Panc1 (cell line): Measurements from ENCODE around the gene CRISP3. TPM values are rescaled to one million over a fixed set of nuclear protein-coding genes. Genes with fewer than 3 reads are reported as not detected.
A peak's percentile ranks its signal among the peaks of the same experiment; 100 is the strongest.

Experiments used
- ATAC-seq: fragments of 200-7000 bp; cut with Tn5 transposase; 2 replicates; pipeline ENCODE4 v1.9.1; 2020; ENCODE audit warnings: mild to moderate bottlenecking, moderate library complexity
- BruUV-seq: library from RNA; stranded (reverse); fragments of 400-500 nt; replicated peaks from 2 replicates; lab custom pipeline; 2021; lab: Mats Ljungman, UMichigan
- CTCF ChIA-PET: fragments of 300-600 bp; sonication (Branson Sonifier 250); formaldehyde crosslinking; loops from one replicate; lab custom pipeline; 2022; ENCODE audit warnings: antibody characterized with exemption; lab: Charles Lee
- POLR2A ChIA-PET: fragments of 300-600 bp; sonication (Branson Sonifier 250); formaldehyde crosslinking; loops from one replicate; lab custom pipeline; 2022; ENCODE audit warnings: antibody characterized with exemption; lab: Charles Lee
- DNase-seq: peaks from one replicate; pipeline ENCODE4 v3.0.0-alpha.2; 2010; ENCODE audit warnings: low read depth, low spot score
- H3K27ac ChIP-seq: 2 replicates; pipeline ENCODE4 v1.5.1; 2011; ENCODE audit warnings: mild to moderate bottlenecking, low read length, inconsistent platforms
- H3K27me3 ChIP-seq: fragments of 200-500 bp; sonication (Bioruptor generic); 2 replicates; pipeline ENCODE4 v1.6.0; 2014; ENCODE audit warnings: low read length, inconsistent platforms; ENCODE audit not compliant: control insufficient read depth, insufficient read depth
- H3K36me3 ChIP-seq: fragments of 200-500 bp; sonication (Bioruptor generic); 2 replicates; pipeline ENCODE4 v1.5.1; 2014; ENCODE audit warnings: inconsistent platforms, mild to moderate bottlenecking, low read length, moderate library complexity; ENCODE audit not compliant: control insufficient read depth, insufficient read depth
- H3K4me1 ChIP-seq: 2 replicates; pipeline ENCODE4 v1.5.1; 2011; ENCODE audit warnings: inconsistent platforms, mild to moderate bottlenecking, low read length, moderate library complexity; ENCODE audit not compliant: control insufficient read depth, insufficient read depth
- H3K4me3 ChIP-seq, 2 experiments: 2 replicates each; pipeline ENCODE4 v1.5.1; 2011 to 2012; ENCODE audit warnings: low read depth in 2 of 2, low read length in 2 of 2, mild to moderate bottlenecking in 2 of 2, inconsistent platforms in 1 of 2, moderate library complexity in 1 of 2
- H3K9me3 ChIP-seq: fragments of 200-500 bp; sonication (Bioruptor generic); 2 replicates; pipeline ENCODE4 v1.5.1; 2014; ENCODE audit warnings: low read depth, mild to moderate bottlenecking, inconsistent platforms, low read length, moderate library complexity; ENCODE audit not compliant: control insufficient read depth, insufficient read depth
- POLR2AphosphoS5 ChIP-seq: IDR thresholded peaks from 2 replicates; pipeline ENCODE4 v1.6.1; 2012; ENCODE audit warnings: mild to moderate bottlenecking, low read depth, low read length, moderate library complexity
- SIN3A ChIP-seq: IDR thresholded peaks from 2 replicates; pipeline ENCODE4 v1.6.1; 2012; ENCODE audit warnings: low read depth, mild to moderate bottlenecking, low read length, moderate library complexity, borderline replicate concordance; ENCODE audit not compliant: insufficient read depth
- TCF7L2 ChIP-seq: IDR thresholded peaks from 2 replicates; pipeline ENCODE4 v1.6.1; 2011; ENCODE audit warnings: mild to moderate bottlenecking, low read depth, low read length, inconsistent platforms
- in situ Hi-C: cut with HindIII; loops from 2 replicates; pipeline ENCODE4 v1.10.0; 2016; ENCODE audit warnings: low sequenced_read_pairs, low pct_unique_long_range_greater_than_20kb
- intact Hi-C: fragments of 100-400 bp; cut with micrococcal nuclease; formaldehyde crosslinking; loops from one replicate; pipeline ENCODE4 v1.10.0; 2022; ENCODE audit not compliant: unreplicated experiment
- total RNA-seq: library from RNA; stranded (reverse); gene quantifications from one replicate; pipeline ENCODE4 v1.2.1, GENCODE V29; 2021; ENCODE audit not compliant: unreplicated experiment
- TF ChIP-seq, protein P1 (sequence below): fragments of 450-650 bp; IDR thresholded peaks from 2 replicates; pipeline ENCODE4 v1.5.1; 2017; ENCODE audit warnings: mild to moderate bottlenecking
- TF ChIP-seq, protein P2 (sequence below), 2 experiments: IDR thresholded peaks; 2 replicates each; pipeline ENCODE4 v1.6.1; 2011 to 2012; ENCODE audit warnings: low read depth in 2 of 2, control low read depth in 1 of 2, low read length in 1 of 2, mild to moderate bottlenecking in 1 of 2, moderate library complexity in 1 of 2; ENCODE audit not compliant: insufficient read depth in 1 of 2

Gene CRISP3
- total RNA-seq, 1 experiment from 2014 or later, result not detected

DNA sequence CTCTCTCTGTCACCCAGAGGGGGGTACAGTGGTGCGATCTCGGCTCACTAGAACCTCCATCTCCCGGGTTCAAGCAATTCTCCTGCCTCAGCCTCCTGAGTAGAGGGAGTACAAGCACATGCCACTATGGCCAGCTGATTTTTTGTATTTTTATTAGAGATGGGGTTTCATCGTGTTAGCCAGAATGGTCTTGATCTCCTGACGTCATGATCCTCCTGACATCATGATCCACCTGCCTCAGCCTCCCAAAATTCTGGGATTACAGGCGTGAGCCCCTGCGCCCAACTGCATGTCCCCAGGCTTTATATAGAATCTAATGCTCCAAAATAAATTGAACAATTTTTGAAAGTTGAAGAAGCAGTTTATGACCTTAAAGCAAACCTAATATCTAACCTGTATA, 23.8 kb downstream of the CRISP3 start:
- Histone ChIP-seq H3K27me3 (no peaks in the 10 kb centered on the region), H3K4me1 (no peaks in the 10 kb centered on the region), H3K4me3 (no peak overlapping the region), H3K9me3 (no peaks in the 10 kb centered on the region; the same call in 1 of the 2 replicates), H3K36me3 (no peaks in the 10 kb centered on the region), H3K27ac (no peak overlapping the region)
- BruUV-seq, result no TSS peak
- CTCF ChIA-PET, result no interaction called here
- in situ Hi-C loops, result no loop called here
- intact Hi-C loops, result no loop called here
- POLR2A ChIA-PET, result no interaction called here
- DNase-seq, result no peak
- no peak for TF ChIP-seq TCF7L2
- no peak for TF ChIP-seq SIN3A
- TF ChIP-seq, protein P1, sequence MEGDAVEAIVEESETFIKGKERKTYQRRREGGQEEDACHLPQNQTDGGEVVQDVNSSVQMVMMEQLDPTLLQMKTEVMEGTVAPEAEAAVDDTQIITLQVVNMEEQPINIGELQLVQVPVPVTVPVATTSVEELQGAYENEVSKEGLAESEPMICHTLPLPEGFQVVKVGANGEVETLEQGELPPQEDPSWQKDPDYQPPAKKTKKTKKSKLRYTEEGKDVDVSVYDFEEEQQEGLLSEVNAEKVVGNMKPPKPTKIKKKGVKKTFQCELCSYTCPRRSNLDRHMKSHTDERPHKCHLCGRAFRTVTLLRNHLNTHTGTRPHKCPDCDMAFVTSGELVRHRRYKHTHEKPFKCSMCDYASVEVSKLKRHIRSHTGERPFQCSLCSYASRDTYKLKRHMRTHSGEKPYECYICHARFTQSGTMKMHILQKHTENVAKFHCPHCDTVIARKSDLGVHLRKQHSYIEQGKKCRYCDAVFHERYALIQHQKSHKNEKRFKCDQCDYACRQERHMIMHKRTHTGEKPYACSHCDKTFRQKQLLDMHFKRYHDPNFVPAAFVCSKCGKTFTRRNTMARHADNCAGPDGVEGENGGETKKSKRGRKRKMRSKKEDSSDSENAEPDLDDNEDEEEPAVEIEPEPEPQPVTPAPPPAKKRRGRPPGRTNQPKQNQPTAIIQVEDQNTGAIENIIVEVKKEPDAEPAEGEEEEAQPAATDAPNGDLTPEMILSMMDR, result no peak
- no peak for TF ChIP-seq POLR2AphosphoS5
- TF ChIP-seq, protein P2, sequence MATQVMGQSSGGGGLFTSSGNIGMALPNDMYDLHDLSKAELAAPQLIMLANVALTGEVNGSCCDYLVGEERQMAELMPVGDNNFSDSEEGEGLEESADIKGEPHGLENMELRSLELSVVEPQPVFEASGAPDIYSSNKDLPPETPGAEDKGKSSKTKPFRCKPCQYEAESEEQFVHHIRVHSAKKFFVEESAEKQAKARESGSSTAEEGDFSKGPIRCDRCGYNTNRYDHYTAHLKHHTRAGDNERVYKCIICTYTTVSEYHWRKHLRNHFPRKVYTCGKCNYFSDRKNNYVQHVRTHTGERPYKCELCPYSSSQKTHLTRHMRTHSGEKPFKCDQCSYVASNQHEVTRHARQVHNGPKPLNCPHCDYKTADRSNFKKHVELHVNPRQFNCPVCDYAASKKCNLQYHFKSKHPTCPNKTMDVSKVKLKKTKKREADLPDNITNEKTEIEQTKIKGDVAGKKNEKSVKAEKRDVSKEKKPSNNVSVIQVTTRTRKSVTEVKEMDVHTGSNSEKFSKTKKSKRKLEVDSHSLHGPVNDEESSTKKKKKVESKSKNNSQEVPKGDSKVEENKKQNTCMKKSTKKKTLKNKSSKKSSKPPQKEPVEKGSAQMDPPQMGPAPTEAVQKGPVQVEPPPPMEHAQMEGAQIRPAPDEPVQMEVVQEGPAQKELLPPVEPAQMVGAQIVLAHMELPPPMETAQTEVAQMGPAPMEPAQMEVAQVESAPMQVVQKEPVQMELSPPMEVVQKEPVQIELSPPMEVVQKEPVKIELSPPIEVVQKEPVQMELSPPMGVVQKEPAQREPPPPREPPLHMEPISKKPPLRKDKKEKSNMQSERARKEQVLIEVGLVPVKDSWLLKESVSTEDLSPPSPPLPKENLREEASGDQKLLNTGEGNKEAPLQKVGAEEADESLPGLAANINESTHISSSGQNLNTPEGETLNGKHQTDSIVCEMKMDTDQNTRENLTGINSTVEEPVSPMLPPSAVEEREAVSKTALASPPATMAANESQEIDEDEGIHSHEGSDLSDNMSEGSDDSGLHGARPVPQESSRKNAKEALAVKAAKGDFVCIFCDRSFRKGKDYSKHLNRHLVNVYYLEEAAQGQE (IDR thresholded peaks at IDR 0.05; ENCODE audit: insufficient read depth in 1 of 2, low read depth in 2 of 2, low read length in 1 of 2), result no peak
- ATAC-seq, result no peak

DNA sequence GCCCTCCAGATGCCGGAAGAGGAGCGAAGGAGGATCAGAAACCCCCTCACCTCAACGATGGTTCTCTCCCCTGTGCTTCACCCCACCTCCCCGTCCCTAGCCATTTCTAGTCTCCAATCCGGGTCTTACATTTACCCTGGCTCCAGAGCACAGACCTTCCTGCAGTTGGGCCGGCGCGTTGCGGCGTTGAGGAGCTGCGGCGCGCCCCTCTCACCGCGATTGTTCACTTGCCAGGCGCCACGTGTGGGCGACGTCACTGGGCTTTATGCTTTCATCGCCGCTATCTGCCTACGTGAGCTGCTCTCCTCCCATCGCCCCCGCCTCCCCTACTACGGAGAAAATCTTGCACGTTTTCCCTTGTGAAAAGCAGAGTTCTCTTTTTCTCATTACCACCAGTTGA, 30.8 kb downstream of the CRISP3 start, which contains the start of gene CRISP2:
CRISP2 (minus strand) TSS at position 198 of the 400 bp plus-strand sequence. CDS start 4,347 bp downstream, outside the sequence.
- H3K9me3 ChIP-seq, result no peaks in the 10 kb centered on the region
- intact Hi-C loops (no loop called here), in situ Hi-C loops (no loop called here)
- peak within 1 kb of the TSS; percentile 7 to 29 for H3K4me3 ChIP-seq
- no peaks in the 10 kb centered on the region; the same call in 1 of the 2 replicates for H3K4me1 ChIP-seq
- BruUV-seq, result no TSS peak
- H3K27ac ChIP-seq, result no peak within 1 kb of the TSS
- TF ChIP-seq SIN3A, result no peak
- TF ChIP-seq, protein P1, result no peak
- no peak for TF ChIP-seq POLR2AphosphoS5
- no peak for TF ChIP-seq TCF7L2
- TF ChIP-seq, protein P2 (IDR thresholded peaks at IDR 0.05; ENCODE audit: insufficient read depth in 1 of 2, low read depth in 2 of 2, low read length in 1 of 2), result no peak
- ATAC-seq (no peak), DNase-seq (no peak)
- ChIA-PET CTCF (no interaction called here), POLR2A (no interaction called here)
- no peaks in the 10 kb centered on the region for H3K36me3 ChIP-seq
- peaks cover 9% of the 10 kb centered on the region; the same call in 1 of the 2 replicates for H3K27me3 ChIP-seq
